Kidney tubule cell (primary cell): ENCODE data around the gene FAM222B.
"Not testable (repeated sequence)": the region's sequence is repeated elsewhere in the genome, so short reads cannot be mapped to it uniquely, and the experiment has no call there.

Experiments used
- DNase-seq: peaks from one replicate; pipeline ENCODE4 v3.0.0-alpha.2; 2018; ENCODE audit warnings: low spot score

The FAM222B gene

GRCh38 chr17:28726627-28727491 is 115.7 kb downstream of the FAM222B start:
- DNase-seq = peak; percentile 99

GRCh38 chr17:28726226-28726626 is 116.4 kb downstream of the FAM222B start, which contains the start of gene TLCD1:
TSS of gene TLCD1 (minus strand) at chr17:28726233. CDS start at chr17:28726097, 136 bp downstream.
- no peak for DNase-seq

- peak; percentile 85 for DNase-seq
Observed at GRCh38 chr17:28725660-28726225, 116.8 kb downstream of the FAM222B start.

- peak; percentile 74 for DNase-seq
Observed at GRCh38 chr17:28725166-28725659, 117.4 kb downstream of the FAM222B start.

DNA sequence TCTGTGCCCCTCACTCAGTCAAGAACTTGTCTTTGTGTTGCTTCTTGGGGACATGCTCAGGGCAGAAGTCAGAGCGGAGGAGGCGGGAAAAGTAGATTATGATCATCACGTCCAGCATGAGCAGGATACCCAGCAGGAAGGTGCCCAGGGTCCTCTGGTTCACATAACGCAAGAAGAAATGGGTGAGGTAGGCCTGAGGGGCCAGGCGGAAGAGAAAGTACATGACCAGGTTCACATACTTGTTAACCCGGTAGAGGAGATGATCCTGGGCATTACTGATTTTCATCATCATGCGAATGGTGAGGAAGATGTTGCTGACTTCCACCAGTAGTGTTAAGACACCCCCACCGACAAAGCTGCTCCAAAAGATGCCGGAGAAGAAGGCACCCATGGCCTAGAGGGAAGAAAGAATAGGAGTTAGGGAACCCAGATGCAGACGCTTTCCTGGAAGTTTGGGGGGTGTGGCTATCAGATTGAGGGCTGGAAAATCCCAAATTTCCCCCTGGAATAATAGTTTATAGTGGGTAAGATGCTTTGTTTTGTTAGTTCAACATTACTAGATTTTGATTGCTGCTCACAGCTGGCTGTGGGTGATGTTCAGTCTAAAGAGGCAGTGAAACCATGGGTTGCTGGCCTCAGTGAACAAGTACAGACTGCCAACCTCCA is 118.0 kb downstream of the FAM222B start:
- DNase-seq = no peak

GRCh38 chr17:28723836-28724499 is 118.6 kb downstream of the FAM222B start:
- DNase-seq = not testable (repeated sequence)

GRCh38 chr17:28723159-28723835 is 119.3 kb downstream of the FAM222B start:
- no peak for DNase-seq

GRCh38 chr17:28722417-28723158 is 120.0 kb downstream of the FAM222B start:
- no peak for DNase-seq

DNA sequence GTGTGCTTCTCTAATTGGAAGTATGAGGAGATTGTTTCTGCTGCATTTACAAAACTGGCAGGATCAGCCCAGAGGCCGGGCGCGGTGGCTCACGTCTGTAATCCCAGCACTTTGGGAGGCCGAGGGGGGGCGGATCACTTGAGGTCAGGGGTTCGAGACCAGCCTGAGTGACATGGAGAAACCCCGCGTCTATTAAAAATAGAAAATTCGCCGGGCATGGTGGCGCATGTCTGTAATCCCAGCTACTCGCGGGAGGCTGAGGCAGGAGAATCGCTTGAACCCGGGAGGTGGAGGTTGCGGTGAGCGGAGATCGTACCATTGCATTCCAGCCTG is 121.6 kb downstream of the FAM222B start:
- DNase-seq = not testable (repeated sequence)

GRCh38 chr17:28720247-28720996 is 122.2 kb downstream of the FAM222B start:
- peak; percentile 43 for DNase-seq

GRCh38 chr17:28719021-28719433 is 123.6 kb downstream of the FAM222B start:
- no peak for DNase-seq

DNA sequence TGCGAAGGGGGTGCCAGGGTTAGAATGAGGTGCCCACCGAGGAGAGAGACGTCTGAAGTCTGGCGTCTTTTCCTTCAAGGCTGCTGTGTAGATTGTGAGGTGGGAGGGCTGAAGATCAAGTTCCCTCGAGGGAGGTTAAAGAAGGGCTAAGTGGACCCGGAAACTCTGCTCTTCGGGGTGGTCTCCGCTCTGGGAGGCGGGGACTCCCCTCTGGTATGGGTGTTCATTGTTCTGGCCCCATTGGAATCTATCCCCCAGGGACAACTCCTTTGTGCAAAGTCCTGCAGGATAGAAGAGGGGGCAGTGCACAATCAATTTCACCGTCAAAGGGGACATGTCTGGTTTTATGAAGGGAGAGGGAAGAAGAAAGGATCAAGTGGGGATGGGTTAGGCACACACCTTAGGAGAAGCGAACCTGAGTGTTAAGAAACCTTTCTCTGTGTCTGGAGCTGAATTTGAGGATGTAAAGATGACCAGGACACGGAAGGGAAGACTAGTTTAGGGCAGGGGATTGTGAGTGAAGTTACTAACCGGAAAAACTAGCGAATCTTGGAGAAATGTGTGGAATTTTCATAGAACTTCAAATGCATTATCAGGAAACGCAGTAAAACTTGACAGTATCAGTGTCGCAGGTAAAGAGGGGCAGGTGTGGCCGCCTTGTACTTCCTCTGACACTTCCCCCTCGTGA is 124.1 kb downstream of the FAM222B start:
- no peak for DNase-seq

- DNase-seq = peak; percentile 87
Observed at GRCh38 chr17:28717578-28718332, 124.8 kb downstream of the FAM222B start, which contains the start of gene RAB34. TSS of gene RAB34 (minus strand) at chr17:28717868. CDS start at chr17:28717266, 602 bp downstream.

GRCh38 chr17:28716740-28717577 is 125.6 kb downstream of the FAM222B start:
- peak; percentile 55 for DNase-seq

GRCh38 chr17:28715217-28715616 is 127.4 kb downstream of the FAM222B start:
- no peak for DNase-seq

GRCh38 chr17:28714281-28714680 is 128.3 kb downstream of the FAM222B start:
- no peak for DNase-seq

- DNase-seq = no peak
Observed at GRCh38 chr17:28712705-28713415, 129.7 kb downstream of the FAM222B start.
